GM21528 (cell line): Measurements from ENCODE around the gene DLGAP5.

Experiments
- ATAC-seq: cut with Tn5 transposase; IDR thresholded peaks from one replicate; pipeline ENCODE4 v1.9.1; 2021; ENCODE audit warnings: mild to moderate bottlenecking, moderate library complexity; ENCODE audit not compliant: unreplicated experiment, low FRiP score

DLGAP5 gene, protein sequence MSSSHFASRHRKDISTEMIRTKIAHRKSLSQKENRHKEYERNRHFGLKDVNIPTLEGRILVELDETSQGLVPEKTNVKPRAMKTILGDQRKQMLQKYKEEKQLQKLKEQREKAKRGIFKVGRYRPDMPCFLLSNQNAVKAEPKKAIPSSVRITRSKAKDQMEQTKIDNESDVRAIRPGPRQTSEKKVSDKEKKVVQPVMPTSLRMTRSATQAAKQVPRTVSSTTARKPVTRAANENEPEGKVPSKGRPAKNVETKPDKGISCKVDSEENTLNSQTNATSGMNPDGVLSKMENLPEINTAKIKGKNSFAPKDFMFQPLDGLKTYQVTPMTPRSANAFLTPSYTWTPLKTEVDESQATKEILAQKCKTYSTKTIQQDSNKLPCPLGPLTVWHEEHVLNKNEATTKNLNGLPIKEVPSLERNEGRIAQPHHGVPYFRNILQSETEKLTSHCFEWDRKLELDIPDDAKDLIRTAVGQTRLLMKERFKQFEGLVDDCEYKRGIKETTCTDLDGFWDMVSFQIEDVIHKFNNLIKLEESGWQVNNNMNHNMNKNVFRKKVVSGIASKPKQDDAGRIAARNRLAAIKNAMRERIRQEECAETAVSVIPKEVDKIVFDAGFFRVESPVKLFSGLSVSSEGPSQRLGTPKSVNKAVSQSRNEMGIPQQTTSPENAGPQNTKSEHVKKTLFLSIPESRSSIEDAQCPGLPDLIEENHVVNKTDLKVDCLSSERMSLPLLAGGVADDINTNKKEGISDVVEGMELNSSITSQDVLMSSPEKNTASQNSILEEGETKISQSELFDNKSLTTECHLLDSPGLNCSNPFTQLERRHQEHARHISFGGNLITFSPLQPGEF

DNA sequence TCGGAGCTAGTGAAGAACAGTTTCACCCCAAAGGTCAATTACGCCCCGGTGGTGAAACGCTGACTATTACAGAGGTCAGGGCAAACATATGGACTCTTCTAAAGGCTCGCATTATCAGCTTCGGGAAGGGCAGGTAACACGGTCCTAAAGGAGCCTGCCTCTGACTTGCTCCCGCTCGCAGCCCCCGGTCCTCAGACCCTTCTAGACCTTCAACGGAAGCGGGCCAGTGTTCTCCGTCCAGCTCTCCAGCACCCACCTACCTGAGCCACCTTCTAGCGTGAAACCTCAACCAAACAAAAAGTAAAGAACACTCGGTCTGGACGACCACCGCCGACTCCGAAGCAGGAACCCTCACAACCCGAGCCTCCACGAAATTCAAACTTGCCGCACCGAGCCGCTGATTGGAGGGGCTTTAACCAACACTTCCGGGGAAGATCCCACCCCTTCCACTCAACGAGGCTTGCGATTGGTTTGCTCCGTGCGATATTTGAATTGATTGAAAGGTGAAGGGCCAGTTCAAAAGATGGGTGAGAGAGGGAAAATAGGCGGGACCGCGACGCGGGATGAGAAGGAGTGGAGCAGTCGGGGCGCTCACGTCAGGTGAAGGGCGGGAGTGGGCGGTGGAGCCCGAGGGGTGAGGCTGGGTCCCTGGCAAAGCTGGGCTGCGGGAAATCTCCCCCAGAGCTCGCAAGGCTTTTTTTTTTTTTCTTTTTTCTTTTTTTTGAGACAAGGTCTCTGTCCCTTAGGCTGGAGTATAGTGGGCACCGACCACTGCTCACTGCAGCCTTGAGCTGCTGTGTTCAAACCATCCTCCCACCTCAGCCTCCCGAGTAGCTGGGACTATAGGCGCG is at the start of gene DLGAP5:
DLGAP5 (minus strand) TSS at position 383 of the 851 bp plus-strand sequence. CDS start 2,406 bp downstream, outside the sequence.
- ATAC-seq = peak; percentile 97

DNA sequence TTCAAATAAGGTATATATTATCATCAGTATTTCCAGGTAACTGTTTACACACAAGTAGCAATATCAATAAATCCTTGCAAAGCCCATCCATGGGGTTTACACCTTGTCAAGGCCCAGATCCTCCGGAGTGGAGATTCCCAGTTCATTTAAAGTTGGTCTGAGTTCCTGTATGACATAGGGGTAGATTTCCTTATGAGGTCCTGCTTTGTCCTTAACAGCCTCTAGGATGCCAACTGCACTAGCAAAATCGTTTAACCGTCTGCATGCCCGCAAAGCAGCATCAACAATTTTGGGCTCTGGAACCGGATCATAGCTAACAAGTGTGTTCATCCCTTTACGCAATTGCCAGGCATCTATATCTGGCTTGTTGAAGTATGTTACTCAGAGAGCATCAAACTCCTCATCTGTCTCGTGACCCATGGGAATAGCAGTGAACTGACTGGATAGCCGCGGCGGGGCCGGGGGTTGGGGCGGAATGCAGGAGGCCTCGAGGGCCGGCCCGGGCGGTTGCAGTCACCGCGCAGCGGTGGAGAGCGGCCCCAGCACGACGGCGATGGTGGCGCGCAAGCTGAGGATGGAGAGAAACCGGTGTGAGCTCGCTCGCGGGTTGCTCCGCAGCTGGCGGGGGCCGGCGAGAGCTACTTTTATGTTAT is 49.3 kb upstream of the DLGAP5 start:
- no peak for ATAC-seq

DNA sequence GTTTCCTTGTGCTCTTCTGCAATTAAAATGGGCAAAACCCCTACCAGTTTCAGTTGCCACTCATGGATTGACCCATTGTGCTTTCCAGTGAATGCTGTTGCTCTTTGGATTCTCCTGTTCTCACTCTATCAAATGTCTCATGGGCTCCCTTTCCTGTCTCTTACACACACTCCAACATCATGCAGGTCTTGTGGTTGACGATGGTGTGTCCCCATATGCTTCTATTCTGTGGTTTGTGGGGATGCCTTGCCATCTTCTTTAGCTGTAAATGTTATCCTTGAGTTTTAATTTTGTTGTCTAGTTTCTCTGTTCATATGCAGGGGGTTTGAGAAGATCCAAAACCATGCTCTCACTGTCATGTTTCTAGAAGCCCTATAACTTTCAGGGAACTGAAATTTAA is 47.9 kb upstream of the DLGAP5 start:
- ATAC-seq = no peak

DNA sequence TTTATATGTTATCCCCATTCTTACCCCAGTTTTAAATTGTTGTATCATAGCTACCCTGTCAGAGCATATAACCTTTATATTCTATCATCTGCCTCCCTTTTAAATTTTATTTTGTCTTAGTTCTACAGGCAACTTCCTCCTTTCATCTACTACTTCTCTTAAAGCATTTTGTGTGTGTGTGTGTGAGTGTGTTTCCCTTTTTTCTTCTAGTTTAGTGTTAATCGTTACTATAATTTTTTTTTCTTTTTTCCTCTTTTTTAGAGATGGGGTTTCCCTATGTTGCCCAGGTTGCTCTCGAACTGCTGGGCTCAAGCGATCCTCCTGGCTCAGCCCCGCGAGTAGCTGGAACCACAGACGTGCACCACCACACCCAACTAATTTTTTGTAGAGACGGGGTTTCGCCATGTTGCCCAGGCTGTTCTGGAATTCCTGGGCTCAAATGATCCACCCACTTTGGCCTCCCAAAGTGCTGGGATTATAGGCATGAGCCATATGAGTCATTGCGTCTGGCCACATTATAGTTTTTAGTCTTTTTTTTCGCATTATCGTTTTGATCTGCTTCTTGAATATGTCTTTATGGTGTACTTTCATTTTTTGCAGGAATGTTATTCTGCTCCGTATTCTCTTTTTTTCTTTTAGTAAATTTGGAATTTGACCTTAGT is 46.8 kb upstream of the DLGAP5 start:
- ATAC-seq = no peak

DNA sequence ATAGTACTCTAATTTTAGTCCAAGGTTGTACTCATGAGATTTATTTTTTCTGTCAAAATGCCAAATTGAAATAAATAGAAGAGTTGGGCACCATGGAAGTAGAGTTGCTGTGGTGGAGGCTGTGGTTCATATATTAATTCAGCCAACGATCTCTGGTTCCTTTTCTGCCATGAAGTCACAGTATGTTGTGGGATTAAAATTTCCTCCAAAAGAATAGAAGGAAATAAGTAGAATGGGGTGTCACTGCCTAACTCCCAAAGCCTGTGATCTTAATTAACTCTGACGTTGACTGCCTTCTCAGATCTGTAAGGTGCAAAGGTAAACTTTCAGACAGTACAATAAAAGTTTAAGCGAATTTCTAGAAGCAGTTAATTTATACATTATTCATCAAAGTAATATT is 42.2 kb upstream of the DLGAP5 start:
- no peak for ATAC-seq

DNA sequence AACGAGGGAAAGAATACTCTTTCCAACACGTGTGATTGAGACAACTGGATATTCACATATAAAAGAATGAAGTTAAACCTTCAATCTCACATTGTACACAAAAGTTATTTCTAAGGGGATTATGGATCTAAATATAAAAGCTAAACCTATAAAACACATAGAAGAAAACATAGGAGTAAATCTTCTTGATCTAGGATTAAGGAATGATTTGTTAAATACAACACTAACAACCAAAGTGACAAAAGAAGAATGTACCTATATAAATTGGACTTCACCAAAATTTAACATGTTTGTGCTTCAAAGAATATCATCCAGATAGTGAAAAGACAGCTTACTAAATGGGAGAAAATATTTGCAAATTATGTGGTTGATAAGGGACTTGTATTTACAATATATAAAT is 36.9 kb upstream of the DLGAP5 start:
- ATAC-seq = no peak

DNA sequence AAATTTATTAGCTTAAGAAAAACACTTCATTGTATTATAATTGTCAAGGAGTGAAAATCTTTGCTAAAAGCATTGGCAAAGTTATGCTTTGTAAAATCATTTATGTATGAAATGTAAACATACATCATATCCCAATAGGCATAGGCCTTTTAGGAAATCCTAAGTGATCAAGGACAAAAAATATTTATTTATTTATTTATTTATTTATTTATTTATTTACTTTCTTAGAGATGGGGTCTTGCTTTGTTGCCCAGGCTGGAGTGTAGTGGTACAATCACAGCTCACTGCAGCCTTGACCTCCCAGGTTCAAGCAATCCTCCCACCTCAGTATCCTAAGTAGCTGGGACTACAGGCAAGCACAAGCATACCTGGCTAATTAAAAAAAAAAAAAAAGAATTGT is 32.0 kb upstream of the DLGAP5 start:
- no peak for ATAC-seq

DNA sequence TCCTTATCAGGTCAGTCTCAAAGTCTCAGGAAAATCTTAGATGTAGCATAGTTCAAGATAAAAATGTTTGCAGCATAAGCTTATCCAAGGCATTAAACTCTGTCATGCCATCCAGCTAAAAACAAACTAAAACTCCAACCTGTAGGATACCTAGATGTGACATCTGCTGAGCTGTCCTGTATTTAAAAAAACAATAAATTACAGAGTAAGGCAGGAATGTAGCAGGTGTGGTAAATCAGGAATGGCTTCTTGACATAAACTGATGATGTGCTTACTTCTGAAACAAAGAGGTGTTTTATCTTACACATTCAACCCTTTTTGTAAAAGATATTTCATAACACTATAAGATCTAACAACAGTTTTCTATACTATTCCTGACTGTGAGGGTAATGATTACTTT is 30.6 kb upstream of the DLGAP5 start:
- no peak for ATAC-seq

DNA sequence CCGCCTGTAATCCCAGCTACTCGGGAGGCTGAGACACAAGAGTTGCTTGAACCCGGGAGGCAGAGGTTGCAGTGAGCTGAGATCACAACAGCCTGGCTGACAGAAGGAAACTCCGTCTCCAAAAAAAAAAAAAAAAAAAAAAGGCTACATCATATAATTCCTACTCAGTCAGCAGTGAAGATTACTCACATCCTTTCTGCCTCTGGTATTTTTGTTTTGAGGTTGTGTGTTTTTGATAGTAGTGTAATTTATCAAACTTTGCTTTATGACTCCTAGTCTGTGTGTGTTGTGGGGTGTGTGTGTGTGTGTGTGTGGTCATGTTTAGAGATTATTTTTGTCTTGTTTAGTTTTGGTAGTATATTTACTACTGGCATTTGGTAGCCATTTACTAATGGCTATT is 29.8 kb upstream of the DLGAP5 start:
- no peak for ATAC-seq

DNA sequence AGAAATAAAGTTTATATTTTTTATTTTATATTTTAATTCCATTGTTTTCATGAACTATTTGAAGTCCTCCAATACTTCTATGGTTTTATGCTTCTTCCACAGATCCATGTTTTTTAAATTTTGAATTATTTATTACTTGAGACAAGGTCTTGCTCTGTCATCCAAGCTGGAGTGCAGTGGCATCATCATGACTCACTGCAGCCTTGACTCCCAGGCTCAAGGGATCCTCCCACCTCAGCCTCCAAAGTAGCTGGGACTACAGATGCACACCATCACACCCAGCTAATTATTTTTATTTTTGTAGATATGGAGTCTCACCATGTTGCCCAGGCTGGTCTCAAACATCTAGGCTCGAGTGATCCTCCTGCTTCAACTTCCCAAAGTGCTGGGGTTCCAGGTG is 28.8 kb upstream of the DLGAP5 start:
- no peak for ATAC-seq

DNA sequence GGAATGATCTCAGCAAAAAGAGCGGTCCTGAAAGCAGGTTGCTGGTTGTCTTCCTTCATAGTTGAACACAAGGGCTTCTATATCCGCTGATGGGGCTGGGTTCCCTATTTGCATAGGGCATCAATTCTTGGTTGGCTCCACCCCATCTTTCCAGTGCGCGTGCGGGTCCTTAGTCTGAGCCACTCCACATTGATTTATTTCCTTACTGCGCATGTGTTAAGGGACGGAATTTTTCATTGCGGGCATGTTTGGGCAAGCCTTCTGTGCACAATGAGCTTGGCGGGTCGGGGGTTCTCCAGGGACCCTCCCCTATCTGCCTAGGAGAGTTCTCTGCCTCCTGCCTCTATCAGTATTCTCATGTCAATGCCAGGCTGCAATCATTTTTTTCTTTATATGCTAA is 21.2 kb upstream of the DLGAP5 start:
- ATAC-seq = no peak

DNA sequence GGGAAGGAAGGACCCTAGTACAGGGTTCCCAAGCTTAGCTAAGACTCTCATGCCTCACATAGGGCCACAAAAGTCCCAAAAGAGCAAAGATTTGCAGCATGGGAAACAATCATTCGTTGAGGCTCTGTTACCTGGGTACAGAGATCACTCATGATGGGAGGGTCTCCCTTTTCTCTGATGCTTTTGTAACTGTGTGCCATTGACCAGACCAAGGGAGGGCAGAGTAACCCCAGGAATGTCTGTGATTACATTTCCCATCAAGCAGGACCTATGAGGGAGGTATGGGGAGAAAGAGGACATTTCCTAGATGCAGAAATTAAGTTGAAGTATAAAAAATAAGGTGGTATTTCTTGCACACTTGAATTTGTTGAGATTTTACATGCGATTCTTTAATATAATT is 16.4 kb upstream of the DLGAP5 start:
- no peak for ATAC-seq

DNA sequence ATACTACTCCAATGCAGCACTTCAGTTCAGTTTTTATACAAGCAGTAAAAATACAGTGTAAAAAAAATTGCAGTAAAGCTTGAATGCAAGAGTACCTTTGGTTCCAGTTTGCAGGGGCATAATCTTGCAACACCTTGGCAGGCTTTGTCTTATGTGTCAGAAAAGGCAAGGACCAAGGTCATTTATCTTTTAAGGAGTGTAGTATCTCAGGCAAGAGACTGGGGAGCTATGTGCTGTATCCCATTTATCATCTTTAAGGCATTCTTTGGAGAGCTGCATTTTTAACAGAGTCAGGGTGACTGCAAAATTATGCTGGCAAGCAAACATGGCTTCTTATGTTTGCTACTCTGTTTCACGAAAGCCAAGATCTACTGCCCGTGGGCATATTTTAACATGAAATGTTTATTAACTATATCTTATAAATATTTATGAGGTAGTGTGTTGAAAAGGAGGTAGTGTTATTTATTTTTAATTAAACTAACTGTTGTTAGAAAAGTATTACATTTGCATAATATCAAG is 14.8 kb upstream of the DLGAP5 start:
- ATAC-seq = no peak

DNA sequence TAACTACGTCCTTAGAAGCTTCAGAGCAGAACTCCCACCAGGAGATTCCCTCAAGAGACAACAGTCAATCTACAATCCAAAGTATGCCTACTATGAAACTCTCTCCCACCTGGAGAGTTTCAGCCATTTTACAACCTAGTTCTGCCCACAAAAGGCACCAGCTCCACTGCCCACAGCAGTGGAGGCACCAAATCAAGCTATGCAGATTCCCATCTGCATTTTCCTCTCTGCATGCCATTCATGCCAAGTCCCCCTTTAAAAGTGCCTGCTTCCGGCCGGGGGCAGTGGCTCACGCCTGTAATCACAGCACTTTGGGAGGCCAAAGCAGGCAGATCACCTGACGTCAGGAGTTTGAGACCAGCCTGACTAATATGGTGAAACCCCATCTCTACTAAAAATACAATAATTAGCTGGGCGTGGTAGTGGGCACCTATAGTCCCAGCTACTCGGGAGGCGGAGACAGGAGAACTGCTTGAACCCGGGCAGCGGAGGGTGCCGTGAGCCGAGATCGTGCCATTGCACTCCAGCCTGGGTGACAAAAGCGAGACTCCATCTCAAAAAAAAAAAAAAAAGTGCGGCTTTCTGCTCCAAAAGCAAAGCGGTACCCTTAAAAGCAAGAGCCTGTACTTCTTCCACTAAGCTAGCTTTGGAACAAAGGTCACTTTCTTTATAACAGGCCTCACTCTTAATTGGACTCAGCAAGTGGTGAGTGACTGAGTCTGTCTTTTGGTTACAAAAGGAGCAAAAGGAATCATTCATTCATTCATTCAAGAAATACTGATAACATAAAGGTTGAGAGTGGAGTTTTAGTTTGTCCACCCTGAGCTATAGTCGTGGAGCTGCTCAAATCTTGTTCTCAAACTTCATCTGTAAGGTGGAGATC is 10.1 kb upstream of the DLGAP5 start:
- ATAC-seq = no peak

DNA sequence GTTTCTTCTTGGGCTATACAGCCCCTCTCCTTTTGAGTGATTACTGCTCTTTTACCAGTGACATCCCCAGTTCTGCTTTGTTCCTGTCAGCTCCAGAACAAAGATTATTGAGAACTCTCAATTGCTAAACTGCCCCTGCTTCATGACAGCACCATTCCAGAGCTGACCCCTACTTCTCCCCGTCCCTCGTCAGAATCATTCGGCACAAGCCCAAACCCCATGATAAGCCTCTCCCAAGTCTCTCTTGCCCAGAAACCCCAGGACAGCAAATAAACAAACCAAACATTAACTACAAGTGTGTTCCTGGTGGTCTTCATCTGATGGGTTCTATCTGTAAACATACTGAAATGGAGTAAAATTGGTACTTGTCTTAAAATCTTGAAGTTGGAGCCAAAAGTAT is 9.3 kb upstream of the DLGAP5 start:
- no peak for ATAC-seq

DNA sequence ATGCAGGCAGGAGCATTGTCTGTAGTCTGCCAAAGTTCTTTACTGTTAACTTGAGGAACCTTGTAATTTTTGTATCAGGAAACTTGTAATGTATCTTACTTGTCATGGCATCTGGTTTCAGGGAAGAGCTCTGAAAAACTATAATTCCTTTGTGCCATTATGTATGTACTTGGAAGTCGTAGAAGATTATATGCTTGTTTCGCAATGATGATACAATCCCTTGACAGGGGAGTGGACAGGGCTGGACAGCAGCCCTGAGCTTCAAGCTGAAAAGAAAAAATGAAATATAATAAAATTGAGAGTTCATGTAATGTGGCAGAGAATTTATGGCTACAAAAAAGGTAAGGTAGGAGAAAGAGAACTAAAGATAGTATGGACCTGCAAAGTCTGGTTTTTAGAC is 7.4 kb upstream of the DLGAP5 start:
- no peak for ATAC-seq

DNA sequence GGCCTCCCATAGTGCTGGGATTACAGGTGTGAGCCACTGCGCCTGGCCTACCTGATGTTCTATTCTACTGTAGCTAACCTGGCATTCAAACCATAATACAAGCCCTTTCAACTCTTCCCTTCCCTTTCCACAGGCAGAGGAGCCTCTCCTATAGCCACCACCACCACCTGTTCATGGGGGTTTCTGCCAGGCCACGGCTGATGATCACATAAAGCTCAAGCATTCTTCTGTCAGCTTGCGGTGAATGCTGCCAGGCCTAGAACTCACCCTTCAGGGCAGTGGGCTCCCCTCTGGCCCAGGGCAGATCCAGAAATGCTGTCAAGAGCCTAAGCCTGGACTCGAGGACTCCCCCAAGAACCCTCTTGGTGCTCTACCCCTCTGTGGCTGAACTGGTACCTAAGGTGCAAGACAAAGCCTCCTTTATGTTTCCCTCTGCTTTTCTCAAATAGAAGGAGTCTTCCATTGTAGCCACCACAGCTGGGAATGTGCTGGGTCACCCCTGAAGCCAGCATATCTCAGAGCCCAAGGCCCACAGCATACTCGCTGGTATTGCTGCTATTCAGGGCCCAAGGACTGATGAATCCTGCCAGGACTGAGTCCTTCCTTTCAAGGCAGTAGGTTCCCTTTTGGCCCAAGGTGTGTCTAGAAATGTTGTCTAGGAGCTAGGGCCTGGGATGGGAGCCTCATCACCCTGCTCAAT is 3.4 kb upstream of the DLGAP5 start:
- no peak for ATAC-seq

DNA sequence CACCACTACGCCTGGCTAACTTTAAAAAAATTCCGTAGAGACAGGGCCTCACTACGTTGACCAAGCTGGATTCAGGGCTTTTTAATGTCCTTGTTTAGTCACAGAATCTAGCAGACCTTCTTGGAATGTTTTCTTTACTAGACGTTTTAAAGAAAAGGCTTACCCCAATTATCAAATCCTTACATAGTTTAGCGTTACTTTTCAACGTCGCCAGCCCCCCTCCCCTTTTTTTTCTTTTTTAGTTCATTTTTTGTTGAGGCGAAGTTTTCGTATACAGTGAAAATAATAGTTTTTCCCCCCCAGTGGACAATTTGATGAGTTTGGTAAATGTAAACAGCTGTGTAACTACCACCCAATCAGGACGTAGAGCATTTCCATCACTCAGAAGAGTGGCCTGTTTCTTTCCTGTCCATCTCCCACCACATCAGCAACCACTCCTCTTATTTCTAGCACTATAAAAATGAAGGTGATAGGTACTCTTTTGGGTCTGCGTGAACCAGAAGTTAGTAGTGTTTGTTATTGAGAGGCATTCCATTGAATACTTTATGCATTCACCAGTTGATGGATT is 753 bp upstream of the DLGAP5 start:
- no peak for ATAC-seq
